PC-3 (cell line): ENCODE measurements around the gene KTN1.

Experiments used
- EZH2 ChIP-seq: fragments of 300-600 bp; sonication (generic); IDR thresholded peaks from one replicate; pipeline ENCODE4 v1.6.1; 2017; ENCODE audit warnings: antibody characterized with exemption, mild to moderate bottlenecking, low read length; ENCODE audit not compliant: unreplicated experiment
- EZH2phosphoT487 ChIP-seq: fragments of 300-600 bp; sonication (generic); IDR thresholded peaks from 2 replicates; pipeline ENCODE4 v1.6.1; 2018; ENCODE audit warnings: mild to moderate bottlenecking, antibody characterized with exemption, low read length, borderline replicate concordance
- TF ChIP-seq, protein P1 (sequence below): fragments of 300-600 bp; sonication (generic); conservative IDR thresholded peaks from 2 replicates; pipeline ENCODE4 v1.5.1; 2017; ENCODE audit warnings: antibody characterized with exemption, low read depth, mild to moderate bottlenecking, low read length

DNA sequence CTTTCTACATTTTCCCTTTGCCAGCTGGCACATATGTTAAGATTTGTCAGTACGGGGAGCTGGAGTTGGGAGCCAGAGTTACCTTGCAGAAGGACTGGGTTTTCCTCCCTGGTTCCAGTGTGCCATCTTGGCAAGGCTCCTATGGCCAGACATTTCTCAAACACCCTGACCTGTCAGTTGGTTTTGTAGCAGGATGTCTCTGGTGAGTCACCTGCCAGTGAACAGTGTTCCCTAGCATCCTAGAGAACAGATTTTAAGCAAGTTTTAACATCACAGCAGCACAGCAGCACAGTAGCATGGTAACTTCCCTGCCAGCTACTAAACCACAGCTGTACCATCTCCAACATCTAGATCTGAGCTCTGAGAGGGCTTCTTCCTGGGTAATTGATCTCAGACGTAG is 26.2 kb upstream of the KTN1 start:
- TF ChIP-seq, protein P1, sequence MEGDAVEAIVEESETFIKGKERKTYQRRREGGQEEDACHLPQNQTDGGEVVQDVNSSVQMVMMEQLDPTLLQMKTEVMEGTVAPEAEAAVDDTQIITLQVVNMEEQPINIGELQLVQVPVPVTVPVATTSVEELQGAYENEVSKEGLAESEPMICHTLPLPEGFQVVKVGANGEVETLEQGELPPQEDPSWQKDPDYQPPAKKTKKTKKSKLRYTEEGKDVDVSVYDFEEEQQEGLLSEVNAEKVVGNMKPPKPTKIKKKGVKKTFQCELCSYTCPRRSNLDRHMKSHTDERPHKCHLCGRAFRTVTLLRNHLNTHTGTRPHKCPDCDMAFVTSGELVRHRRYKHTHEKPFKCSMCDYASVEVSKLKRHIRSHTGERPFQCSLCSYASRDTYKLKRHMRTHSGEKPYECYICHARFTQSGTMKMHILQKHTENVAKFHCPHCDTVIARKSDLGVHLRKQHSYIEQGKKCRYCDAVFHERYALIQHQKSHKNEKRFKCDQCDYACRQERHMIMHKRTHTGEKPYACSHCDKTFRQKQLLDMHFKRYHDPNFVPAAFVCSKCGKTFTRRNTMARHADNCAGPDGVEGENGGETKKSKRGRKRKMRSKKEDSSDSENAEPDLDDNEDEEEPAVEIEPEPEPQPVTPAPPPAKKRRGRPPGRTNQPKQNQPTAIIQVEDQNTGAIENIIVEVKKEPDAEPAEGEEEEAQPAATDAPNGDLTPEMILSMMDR: no peak
- TF ChIP-seq EZH2phosphoT487 (no peak), EZH2 (no peak)
